ENCODE measurements around the gene GIPR.

- no peak for TF ChIP-seq CTCF (IDR thresholded peaks at IDR 0.05; ENCODE audit: poor library complexity, severe bottlenecking)
- TF ChIP-seq REST (IDR thresholded peaks at IDR 0.05; ENCODE audit: borderline replicate concordance) = no peak
- TF ChIP-seq POLR2AphosphoS5 (IDR thresholded peaks at IDR 0.05) = no peak
- no peak for TF ChIP-seq EP300 (conservative IDR thresholded peaks at IDR 0.05; ENCODE audit: poor library complexity, severe bottlenecking)
- no peak for TF ChIP-seq TAF1 (IDR thresholded peaks at IDR 0.05; ENCODE audit: low read depth)
- no peak for TF ChIP-seq SMC3 (conservative IDR thresholded peaks at IDR 0.05; ENCODE audit: poor library complexity)
- TF ChIP-seq EZH2 (IDR thresholded peaks at IDR 0.05; ENCODE audit: borderline replicate concordance, insufficient read depth, low read length, poor library complexity, severe bottlenecking) = no peak
- TF ChIP-seq MXI1 (conservative IDR thresholded peaks at IDR 0.05; ENCODE audit: poor library complexity, severe bottlenecking) = no peak
These were observed 28.9 kb upstream of the GIPR start, which contains the start of gene EML2 for GRCh38 chr19:45638930-45639729.
